HepG2 (cell line): Measurements from ENCODE around the gene TFRC. TPM values are rescaled to one million over a fixed set of nuclear protein-coding genes. Genes with fewer than 3 reads are reported as not detected.
A peak's percentile ranks its signal among the peaks of the same experiment; 100 is the strongest.

Experiments used
- ATF7 ChIP-seq, 2 experiments: fragments of 450-650 bp in 1 of 2; sonication (generic) in 1 of 2; formaldehyde crosslinking in 1 of 2; IDR thresholded peaks; 2 replicates each; pipeline versions ENCODE4 v1.4.0 to v1.6.1; 2016 to 2020; ENCODE audit warnings: antibody characterized with exemption in 1 of 2, mild to moderate bottlenecking in 1 of 2, missing genetic modification reagents in 1 of 2
- CHD4 ChIP-seq: fragments of 200-600 bp; sonication (generic); IDR thresholded peaks from 2 replicates; pipeline ENCODE4 v1.7.0; 2017; ENCODE audit warnings: mild to moderate bottlenecking, low read length, borderline replicate concordance
- FOSL1 ChIP-seq: sonication (generic); formaldehyde crosslinking; IDR thresholded peaks from 2 replicates; pipeline ENCODE4 v1.9.0; 2021; ENCODE audit warnings: missing genetic modification reagents, borderline replicate concordance
- ISL2 ChIP-seq: sonication (generic); formaldehyde crosslinking; IDR thresholded peaks from 2 replicates; pipeline ENCODE4 v1.5.0; 2020; ENCODE audit warnings: missing genetic modification reagents
- KDM2A ChIP-seq: sonication (generic); formaldehyde crosslinking; IDR thresholded peaks from 2 replicates; pipeline ENCODE4 v1.4.0; 2020; ENCODE audit warnings: low read depth, missing genetic modification reagents, borderline replicate concordance
- MTA1 ChIP-seq: sonication (generic); formaldehyde crosslinking; IDR thresholded peaks from 2 replicates; pipeline ENCODE4 v1.4.0; 2020; ENCODE audit warnings: missing genetic modification reagents, mild to moderate bottlenecking, borderline replicate concordance
- RBM22 ChIP-seq: fragments of 200-400 bp; formaldehyde crosslinking; optimal IDR thresholded peaks from 2 replicates; pipeline ENCODE3; 2017; ENCODE audit warnings: mild to moderate bottlenecking, low read length, moderate library complexity
- REL ChIP-seq: sonication (generic); formaldehyde crosslinking; conservative IDR thresholded peaks from 2 replicates; pipeline ENCODE4 v1.8.0; 2022; ENCODE audit warnings: mild to moderate bottlenecking, missing genetic modification reagents, moderate library complexity
- SP1 ChIP-seq, 2 experiments: fragments of 450-650 bp in 1 of 2; sonication (generic) in 1 of 2; formaldehyde crosslinking in 1 of 2; IDR thresholded peaks; 2 replicates each; pipeline versions ENCODE4 v1.4.0 to v1.6.1; 2016 to 2020; ENCODE audit warnings: missing genetic modification reagents in 1 of 2
- ZBTB42 ChIP-seq: sonication (generic); formaldehyde crosslinking; IDR thresholded peaks from 2 replicates; pipeline ENCODE4 v1.5.0; 2020; ENCODE audit warnings: mild to moderate bottlenecking, missing genetic modification reagents
- ZNF430 ChIP-seq: sonication (generic); formaldehyde crosslinking; IDR thresholded peaks from 2 replicates; pipeline ENCODE4 v1.9.0; 2021; ENCODE audit warnings: mild to moderate bottlenecking, missing genetic modification reagents
- ZNF44 ChIP-seq: sonication (generic); formaldehyde crosslinking; IDR thresholded peaks from 2 replicates; pipeline ENCODE4 v1.5.1; 2020; ENCODE audit warnings: mild to moderate bottlenecking, missing genetic modification reagents
- ZNF674 ChIP-seq: sonication (generic); formaldehyde crosslinking; IDR thresholded peaks from 2 replicates; pipeline ENCODE4 v1.5.0; 2020; ENCODE audit warnings: low read depth, mild to moderate bottlenecking, missing genetic modification reagents
- ZNF850 ChIP-seq: sonication (generic); formaldehyde crosslinking; conservative IDR thresholded peaks from 2 replicates; pipeline ENCODE4 v1.9.0; 2021; ENCODE audit warnings: mild to moderate bottlenecking, missing genetic modification reagents
- polyA plus RNA-seq, 8 experiments: library from polyadenylated mRNA; depleted of rRNA in 3 of 8; stranded (reverse) in 7 of 8; unstranded in 1 of 8; fragments of >200 nt; fragmentation: Illumina TruSeq in 4 of 8; extraction: Trizol in 4 of 8; gene quantifications; 2 replicates each; pipeline versions ENCODE4 v1.2.1 to v1.2.3, GENCODE V29; 2011 to 2016; ENCODE audit warnings: low read depth in 4 of 8, missing spikeins in 1 of 8, mixed read lengths in 1 of 8; ENCODE audit not compliant: insufficient read depth in 1 of 8
- total RNA-seq, 5 experiments: library from RNA; depleted of rRNA; stranded (reverse); fragments of >200 nt; fragmentation: Illumina TruSeq; extraction: Trizol; gene quantifications; 2 replicates each; pipeline ENCODE4 v1.2.3, GENCODE V29; 2016; ENCODE audit warnings: low read depth in 1 of 5
- TF ChIP-seq, protein P1 (sequence below), 2 experiments: sonication (generic) in 1 of 2; formaldehyde crosslinking in 1 of 2; IDR thresholded peaks; 2 replicates each; pipeline versions ENCODE4 v1.4.0 to v1.6.1; 2016 to 2020; ENCODE audit warnings: borderline replicate concordance in 1 of 2, low read depth in 1 of 2, mild to moderate bottlenecking in 1 of 2, missing genetic modification reagents in 1 of 2
- TF ChIP-seq, protein P2 (sequence below): sonication (generic); formaldehyde crosslinking; IDR thresholded peaks from 2 replicates; pipeline ENCODE4 v1.4.0; 2020; ENCODE audit warnings: mild to moderate bottlenecking, low read depth, missing genetic modification reagents
- TF ChIP-seq, protein P3 (sequence below): sonication (generic); formaldehyde crosslinking; IDR thresholded peaks from 2 replicates; pipeline ENCODE4 v1.4.0; 2020; ENCODE audit warnings: missing genetic modification reagents

TFRC gene
- total and polyA plus RNA-seq, 2 of the 13 experiments (the other 11 are each of a cell fraction or from before 2014, with no cell fraction given) = 188 to 274 TPM

DNA sequence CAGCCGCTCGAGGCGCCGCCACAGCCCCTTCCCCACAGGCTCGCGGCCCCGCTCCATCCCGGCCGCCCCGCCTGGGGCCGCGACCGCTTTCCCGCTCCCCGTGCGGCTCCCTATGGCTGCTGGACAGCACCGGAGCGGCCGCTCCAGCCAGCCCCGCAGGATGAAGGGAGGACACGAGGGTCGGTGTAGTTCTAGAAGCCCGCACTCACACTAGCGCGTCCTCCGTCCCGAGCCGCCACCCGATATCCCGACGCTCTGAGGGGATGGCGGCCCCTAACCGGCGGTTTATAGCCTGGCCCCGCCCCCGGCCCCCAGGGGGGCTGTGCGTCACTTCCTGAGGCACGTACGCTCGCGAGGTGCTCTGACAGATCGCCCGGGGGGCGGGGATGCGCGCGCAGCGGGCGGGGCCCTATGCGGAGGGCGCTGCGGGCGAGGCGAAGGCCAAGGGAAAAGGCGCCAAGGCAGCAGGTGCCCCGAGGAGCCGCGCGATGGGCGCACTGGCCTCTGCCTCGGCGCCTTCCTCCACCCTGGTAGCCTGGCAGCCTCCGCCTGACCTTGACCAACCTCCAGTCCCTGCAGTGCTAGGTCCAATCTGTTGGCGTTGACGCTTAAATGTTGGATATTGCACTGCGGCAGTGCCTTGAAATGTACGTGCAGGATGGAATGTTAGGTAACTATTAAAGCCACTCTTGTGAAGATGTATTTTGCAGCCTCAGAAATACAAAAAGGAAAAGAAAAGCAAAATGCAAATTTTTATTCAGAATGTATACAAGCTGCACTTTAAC lies at the start of gene TFRC (continued):
- TF ChIP-seq REL (CRISPR knock-in tag) = 0 out of 2 replicates have a peak, but pooled peaks have one; percentile 22
- no peak for TF ChIP-seq ZBTB42 (CRISPR knock-in tag)
- no peak for TF ChIP-seq FOSL1 (CRISPR knock-in tag)
- TF ChIP-seq RBM22 = peak; percentile 21
- no peak for TF ChIP-seq CHD4
- TF ChIP-seq ATF7 (IDR thresholded peaks at IDR 0.05) = no peak
- TF ChIP-seq ATF7 (CRISPR knock-in tag; IDR thresholded peaks at IDR 0.05) = 0 out of 2 replicates have a peak, but pooled peaks have one; percentile 44
- TF ChIP-seq ZNF430 (CRISPR knock-in tag) = peak; percentile 96
- no peak for TF ChIP-seq ZNF44
- TF ChIP-seq, protein P1, sequence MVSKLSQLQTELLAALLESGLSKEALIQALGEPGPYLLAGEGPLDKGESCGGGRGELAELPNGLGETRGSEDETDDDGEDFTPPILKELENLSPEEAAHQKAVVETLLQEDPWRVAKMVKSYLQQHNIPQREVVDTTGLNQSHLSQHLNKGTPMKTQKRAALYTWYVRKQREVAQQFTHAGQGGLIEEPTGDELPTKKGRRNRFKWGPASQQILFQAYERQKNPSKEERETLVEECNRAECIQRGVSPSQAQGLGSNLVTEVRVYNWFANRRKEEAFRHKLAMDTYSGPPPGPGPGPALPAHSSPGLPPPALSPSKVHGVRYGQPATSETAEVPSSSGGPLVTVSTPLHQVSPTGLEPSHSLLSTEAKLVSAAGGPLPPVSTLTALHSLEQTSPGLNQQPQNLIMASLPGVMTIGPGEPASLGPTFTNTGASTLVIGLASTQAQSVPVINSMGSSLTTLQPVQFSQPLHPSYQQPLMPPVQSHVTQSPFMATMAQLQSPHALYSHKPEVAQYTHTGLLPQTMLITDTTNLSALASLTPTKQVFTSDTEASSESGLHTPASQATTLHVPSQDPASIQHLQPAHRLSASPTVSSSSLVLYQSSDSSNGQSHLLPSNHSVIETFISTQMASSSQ (IDR thresholded peaks at IDR 0.05; ENCODE audit: low read depth) = no peak
- TF ChIP-seq, protein P1 (CRISPR knock-in tag; IDR thresholded peaks at IDR 0.05; ENCODE audit: borderline replicate concordance) = peak; percentile 54; the same call in 1 of the 2 replicates
- TF ChIP-seq, protein P2, sequence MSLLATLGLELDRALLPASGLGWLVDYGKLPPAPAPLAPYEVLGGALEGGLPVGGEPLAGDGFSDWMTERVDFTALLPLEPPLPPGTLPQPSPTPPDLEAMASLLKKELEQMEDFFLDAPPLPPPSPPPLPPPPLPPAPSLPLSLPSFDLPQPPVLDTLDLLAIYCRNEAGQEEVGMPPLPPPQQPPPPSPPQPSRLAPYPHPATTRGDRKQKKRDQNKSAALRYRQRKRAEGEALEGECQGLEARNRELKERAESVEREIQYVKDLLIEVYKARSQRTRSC (CRISPR knock-in tag) = peak; percentile 72; the same call in 1 of the 2 replicates
- peak; percentile 90; the same call in 1 of the 2 replicates for TF ChIP-seq KDM2A (CRISPR knock-in tag)
- no peak for TF ChIP-seq SP1 (IDR thresholded peaks at IDR 0.05)
- TF ChIP-seq SP1 (CRISPR knock-in tag; IDR thresholded peaks at IDR 0.05) = peak; percentile 91
- TF ChIP-seq ISL2 (CRISPR knock-in tag) = no peak
- TF ChIP-seq, protein P3, sequence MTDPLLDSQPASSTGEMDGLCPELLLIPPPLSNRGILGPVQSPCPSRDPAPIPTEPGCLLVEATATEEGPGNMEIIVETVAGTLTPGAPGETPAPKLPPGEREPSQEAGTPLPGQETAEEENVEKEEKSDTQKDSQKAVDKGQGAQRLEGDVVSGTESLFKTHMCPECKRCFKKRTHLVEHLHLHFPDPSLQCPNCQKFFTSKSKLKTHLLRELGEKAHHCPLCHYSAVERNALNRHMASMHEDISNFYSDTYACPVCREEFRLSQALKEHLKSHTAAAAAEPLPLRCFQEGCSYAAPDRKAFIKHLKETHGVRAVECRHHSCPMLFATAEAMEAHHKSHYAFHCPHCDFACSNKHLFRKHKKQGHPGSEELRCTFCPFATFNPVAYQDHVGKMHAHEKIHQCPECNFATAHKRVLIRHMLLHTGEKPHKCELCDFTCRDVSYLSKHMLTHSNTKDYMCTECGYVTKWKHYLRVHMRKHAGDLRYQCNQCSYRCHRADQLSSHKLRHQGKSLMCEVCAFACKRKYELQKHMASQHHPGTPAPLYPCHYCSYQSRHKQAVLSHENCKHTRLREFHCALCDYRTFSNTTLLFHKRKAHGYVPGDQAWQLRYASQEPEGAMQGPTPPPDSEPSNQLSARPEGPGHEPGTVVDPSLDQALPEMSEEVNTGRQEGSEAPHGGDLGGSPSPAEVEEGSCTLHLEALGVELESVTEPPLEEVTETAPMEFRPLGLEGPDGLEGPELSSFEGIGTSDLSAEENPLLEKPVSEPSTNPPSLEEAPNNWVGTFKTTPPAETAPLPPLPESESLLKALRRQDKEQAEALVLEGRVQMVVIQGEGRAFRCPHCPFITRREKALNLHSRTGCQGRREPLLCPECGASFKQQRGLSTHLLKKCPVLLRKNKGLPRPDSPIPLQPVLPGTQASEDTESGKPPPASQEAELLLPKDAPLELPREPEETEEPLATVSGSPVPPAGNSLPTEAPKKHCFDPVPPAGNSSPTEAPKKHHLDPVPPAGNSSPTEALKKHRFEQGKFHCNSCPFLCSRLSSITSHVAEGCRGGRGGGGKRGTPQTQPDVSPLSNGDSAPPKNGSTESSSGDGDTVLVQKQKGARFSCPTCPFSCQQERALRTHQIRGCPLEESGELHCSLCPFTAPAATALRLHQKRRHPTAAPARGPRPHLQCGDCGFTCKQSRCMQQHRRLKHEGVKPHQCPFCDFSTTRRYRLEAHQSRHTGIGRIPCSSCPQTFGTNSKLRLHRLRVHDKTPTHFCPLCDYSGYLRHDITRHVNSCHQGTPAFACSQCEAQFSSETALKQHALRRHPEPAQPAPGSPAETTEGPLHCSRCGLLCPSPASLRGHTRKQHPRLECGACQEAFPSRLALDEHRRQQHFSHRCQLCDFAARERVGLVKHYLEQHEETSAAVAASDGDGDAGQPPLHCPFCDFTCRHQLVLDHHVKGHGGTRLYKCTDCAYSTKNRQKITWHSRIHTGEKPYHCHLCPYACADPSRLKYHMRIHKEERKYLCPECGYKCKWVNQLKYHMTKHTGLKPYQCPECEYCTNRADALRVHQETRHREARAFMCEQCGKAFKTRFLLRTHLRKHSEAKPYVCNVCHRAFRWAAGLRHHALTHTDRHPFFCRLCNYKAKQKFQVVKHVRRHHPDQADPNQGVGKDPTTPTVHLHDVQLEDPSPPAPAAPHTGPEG (CRISPR knock-in tag) = no peak
- 0 out of 2 replicates have a peak, but pooled peaks have one; percentile 33 for TF ChIP-seq ZNF674 (CRISPR knock-in tag)
- peak; percentile 27; the same call in 1 of the 2 replicates for TF ChIP-seq MTA1
- no peak for TF ChIP-seq ZNF850 (CRISPR knock-in tag)
